GM12873 (cell line): ENCODE results near the gene ZBTB9.

Experiments used
- CTCF ChIP-seq: IDR thresholded peaks from 2 replicates; pipeline ENCODE4 v1.5.1; 2012; ENCODE audit warnings: low read depth, mild to moderate bottlenecking, moderate library complexity, low read length, control low read depth; ENCODE audit not compliant: insufficient read depth; ENCODE audit errors: missing control alignments

The ZBTB9 gene

GRCh38 chr6:33421344-33421643 is 33.1 kb upstream of the ZBTB9 start:
- no peak for TF ChIP-seq CTCF

GRCh38 chr6:33423777-33424176 is 30.6 kb upstream of the ZBTB9 start:
- TF ChIP-seq CTCF, result no peak

- TF ChIP-seq CTCF, result no peak
Measured at GRCh38 chr6:33424855-33425667, 29.3 kb upstream of the ZBTB9 start.

- peak; percentile 76 for TF ChIP-seq CTCF
Measured at GRCh38 chr6:33425668-33426577, 28.5 kb upstream of the ZBTB9 start.

- TF ChIP-seq CTCF, result no peak
Measured at GRCh38 chr6:33426590-33427511, 27.5 kb upstream of the ZBTB9 start.

GRCh38 chr6:33427585-33428223 is 26.7 kb upstream of the ZBTB9 start:
- TF ChIP-seq CTCF, result no peak
